Inflammatory macrophage (primary cell): ENCODE results near the gene SLC35F2.
"Not testable (repeated sequence)": the region's sequence is repeated elsewhere in the genome, so short reads cannot be mapped to it uniquely, and the experiment has no call there.

ENCODE experiments used
- DNase-seq, 2 donors: peaks; one replicate each; pipeline ENCODE4 v3.0.0-alpha.2; 2020 to 2022

Gene SLC35F2

GRCh38 chr11:107785401-107785800 lies 73.2 kb downstream of the SLC35F2 start:
- DNase-seq, result peak; percentile 70 to 87

GRCh38 chr11:107783121-107783520 lies 75.5 kb downstream of the SLC35F2 start:
- no peak for DNase-seq

GRCh38 chr11:107780775-107781174 lies 77.8 kb downstream of the SLC35F2 start:
- no peak for DNase-seq

GRCh38 chr11:107780136-107780535 lies 78.5 kb downstream of the SLC35F2 start:
- DNase-seq, result no peak

GRCh38 chr11:107778839-107779517 lies 79.6 kb downstream of the SLC35F2 start:
- DNase-seq, result no peak

- DNase-seq, result no peak
Observed at GRCh38 chr11:107777110-107777509, 81.5 kb downstream of the SLC35F2 start.

GRCh38 chr11:107776062-107776461 lies 82.5 kb downstream of the SLC35F2 start:
- no peak for DNase-seq

- no peak for DNase-seq
Observed at GRCh38 chr11:107770551-107770951, 88.0 kb downstream of the SLC35F2 start.

- no peak for DNase-seq
Observed at GRCh38 chr11:107769189-107769588, 89.4 kb downstream of the SLC35F2 start.

- not testable (repeated sequence) for DNase-seq
Observed at GRCh38 chr11:107758719-107759355, 99.8 kb downstream of the SLC35F2 start.

GRCh38 chr11:107757661-107758060 lies 100.9 kb downstream of the SLC35F2 start:
- DNase-seq, result no peak

- no peak for DNase-seq
Observed at GRCh38 chr11:107756553-107756952, 102.0 kb downstream of the SLC35F2 start.

GRCh38 chr11:107752949-107753822 lies 105.4 kb downstream of the SLC35F2 start:
- DNase-seq, result no peak

- no peak for DNase-seq
Observed at GRCh38 chr11:107752508-107752907, 106.1 kb downstream of the SLC35F2 start.

GRCh38 chr11:107751082-107751481 lies 107.5 kb downstream of the SLC35F2 start:
- no peak for DNase-seq

GRCh38 chr11:107750313-107750712 lies 108.3 kb downstream of the SLC35F2 start:
- DNase-seq, result no peak

- DNase-seq, result no peak
Observed at GRCh38 chr11:107747622-107748021, 111.0 kb downstream of the SLC35F2 start.

GRCh38 chr11:107744736-107745135 lies 113.9 kb downstream of the SLC35F2 start:
- DNase-seq, result no peak

GRCh38 chr11:107743191-107743590 lies 115.4 kb downstream of the SLC35F2 start:
- no peak for DNase-seq

- peak; percentile 57 to 59 for DNase-seq
Observed at GRCh38 chr11:107741044-107741823, 117.4 kb downstream of the SLC35F2 start.
